ENCODE results near the gene ZCCHC24.

Gene ZCCHC24

DNA sequence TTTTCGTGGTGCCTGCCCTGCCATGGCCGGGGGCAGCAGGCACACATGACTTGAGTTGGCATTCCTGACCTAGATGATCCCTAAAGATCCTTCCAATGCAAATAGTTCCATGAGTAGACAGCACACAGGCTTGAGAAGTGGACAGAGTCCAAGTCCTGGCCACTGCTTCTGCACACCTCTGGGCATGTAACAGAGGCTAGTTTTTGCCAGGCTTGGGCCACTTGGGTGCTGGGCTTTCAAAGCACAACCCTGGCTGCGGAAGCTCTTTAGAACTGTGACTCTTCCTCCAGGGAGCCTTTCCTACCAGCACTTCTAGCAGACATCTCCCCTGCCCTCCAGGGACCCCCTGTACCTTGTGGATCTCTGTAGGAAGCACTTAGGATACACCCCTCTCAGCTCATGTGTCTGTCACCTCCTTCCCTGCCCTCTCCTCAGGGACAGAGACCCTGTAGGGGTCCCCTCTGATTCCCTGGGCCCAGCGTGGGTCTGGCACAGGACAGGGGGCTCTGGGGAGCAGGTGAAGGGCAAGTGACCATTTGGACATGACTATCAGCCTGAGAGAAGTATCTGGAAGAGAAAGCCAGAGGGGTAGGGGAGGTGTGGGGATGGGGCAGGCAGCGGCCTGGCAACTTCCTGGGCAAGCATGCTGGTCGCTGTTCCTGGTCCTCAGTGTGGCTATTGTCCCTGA is 36.2 kb downstream of the ZCCHC24 start:
- TF ChIP-seq, protein P1, sequence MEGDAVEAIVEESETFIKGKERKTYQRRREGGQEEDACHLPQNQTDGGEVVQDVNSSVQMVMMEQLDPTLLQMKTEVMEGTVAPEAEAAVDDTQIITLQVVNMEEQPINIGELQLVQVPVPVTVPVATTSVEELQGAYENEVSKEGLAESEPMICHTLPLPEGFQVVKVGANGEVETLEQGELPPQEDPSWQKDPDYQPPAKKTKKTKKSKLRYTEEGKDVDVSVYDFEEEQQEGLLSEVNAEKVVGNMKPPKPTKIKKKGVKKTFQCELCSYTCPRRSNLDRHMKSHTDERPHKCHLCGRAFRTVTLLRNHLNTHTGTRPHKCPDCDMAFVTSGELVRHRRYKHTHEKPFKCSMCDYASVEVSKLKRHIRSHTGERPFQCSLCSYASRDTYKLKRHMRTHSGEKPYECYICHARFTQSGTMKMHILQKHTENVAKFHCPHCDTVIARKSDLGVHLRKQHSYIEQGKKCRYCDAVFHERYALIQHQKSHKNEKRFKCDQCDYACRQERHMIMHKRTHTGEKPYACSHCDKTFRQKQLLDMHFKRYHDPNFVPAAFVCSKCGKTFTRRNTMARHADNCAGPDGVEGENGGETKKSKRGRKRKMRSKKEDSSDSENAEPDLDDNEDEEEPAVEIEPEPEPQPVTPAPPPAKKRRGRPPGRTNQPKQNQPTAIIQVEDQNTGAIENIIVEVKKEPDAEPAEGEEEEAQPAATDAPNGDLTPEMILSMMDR (conservative IDR thresholded peaks at IDR 0.05; ENCODE audit: control insufficient read depth, insufficient read depth, low read depth, low read length) = no peak
- no peak for DNase-seq (ENCODE audit: low read depth)
- no peak overlapping the region for H3K4me3 ChIP-seq (ENCODE audit: control insufficient read depth, low read depth, low read length)

DNA sequence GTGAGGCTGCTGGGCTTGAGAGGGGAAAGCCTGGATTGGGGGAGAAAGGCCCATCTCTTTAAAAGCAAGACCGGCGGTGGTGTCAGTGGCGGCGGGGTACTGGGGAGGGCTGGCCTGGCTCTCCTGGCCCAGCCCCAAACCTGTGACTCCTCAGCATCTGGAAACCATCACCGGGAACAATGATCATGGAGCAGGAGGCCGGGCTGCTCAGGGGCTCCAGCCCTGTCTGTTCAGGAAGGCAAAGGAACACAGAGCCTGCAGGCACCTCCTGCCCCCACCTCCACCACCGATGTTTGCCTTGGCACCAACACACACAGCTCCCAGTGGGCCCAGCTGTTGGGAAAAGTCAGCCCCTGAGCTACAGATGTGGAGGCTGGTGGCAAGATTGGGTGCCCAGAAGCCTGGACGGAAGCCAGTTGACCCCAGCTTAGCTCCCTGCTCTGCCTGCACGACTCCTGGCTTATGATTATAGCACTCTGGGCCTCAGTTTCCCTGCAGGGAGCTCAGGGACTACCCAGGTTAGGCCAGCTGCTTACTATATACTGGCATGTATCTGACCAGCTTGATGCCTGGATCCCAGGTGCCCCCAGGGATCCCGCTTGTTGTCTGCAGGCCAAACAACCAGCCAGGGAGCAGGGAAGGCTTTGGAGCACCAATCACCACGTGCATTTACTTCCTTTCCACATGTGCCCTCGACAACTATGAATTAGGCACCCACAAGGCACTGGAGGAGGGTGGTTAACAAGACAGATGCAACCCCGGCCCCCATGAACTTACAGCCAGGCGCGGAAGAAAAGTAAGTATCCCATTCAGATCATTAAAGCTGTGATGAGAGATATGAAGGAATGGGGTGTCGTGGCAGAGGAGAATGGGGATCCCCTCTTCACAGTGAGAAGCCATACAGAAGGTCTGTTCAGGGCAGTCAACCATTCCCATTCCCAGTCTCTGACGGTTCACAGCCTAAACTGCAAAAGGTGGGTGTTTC is 37.3 kb downstream of the ZCCHC24 start:
- DNase-seq (ENCODE audit: low read depth) = peak; percentile 90
- TF ChIP-seq, protein P1 (conservative IDR thresholded peaks at IDR 0.05; ENCODE audit: control insufficient read depth, insufficient read depth, low read depth, low read length) = no peak
- H3K4me3 ChIP-seq (ENCODE audit: control insufficient read depth, low read depth, low read length) = no peak overlapping the region

DNA sequence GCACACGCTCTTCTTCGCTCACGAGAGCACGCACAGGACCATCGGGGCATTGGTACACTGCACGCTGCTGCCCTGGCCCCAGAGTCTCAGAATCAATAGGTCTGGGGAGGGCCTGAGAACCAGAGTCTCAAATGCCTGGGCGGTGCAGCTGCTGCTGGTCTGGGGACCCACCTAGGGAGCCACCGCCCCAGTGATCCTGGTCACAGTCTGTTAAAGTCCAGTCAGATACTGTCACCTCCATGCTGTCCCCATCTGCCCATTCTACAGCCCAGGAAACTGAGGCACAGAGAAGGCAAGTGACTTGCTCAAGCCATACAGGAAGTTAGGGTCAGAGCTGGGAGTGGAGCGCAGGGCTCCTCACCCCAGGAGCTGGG is 38.0 kb downstream of the ZCCHC24 start:
- H3K4me3 ChIP-seq (ENCODE audit: control insufficient read depth, low read depth, low read length) = no peak overlapping the region
- TF ChIP-seq, protein P1 (conservative IDR thresholded peaks at IDR 0.05; ENCODE audit: control insufficient read depth, insufficient read depth, low read depth, low read length) = no peak
- DNase-seq (ENCODE audit: low read depth) = no peak

DNA sequence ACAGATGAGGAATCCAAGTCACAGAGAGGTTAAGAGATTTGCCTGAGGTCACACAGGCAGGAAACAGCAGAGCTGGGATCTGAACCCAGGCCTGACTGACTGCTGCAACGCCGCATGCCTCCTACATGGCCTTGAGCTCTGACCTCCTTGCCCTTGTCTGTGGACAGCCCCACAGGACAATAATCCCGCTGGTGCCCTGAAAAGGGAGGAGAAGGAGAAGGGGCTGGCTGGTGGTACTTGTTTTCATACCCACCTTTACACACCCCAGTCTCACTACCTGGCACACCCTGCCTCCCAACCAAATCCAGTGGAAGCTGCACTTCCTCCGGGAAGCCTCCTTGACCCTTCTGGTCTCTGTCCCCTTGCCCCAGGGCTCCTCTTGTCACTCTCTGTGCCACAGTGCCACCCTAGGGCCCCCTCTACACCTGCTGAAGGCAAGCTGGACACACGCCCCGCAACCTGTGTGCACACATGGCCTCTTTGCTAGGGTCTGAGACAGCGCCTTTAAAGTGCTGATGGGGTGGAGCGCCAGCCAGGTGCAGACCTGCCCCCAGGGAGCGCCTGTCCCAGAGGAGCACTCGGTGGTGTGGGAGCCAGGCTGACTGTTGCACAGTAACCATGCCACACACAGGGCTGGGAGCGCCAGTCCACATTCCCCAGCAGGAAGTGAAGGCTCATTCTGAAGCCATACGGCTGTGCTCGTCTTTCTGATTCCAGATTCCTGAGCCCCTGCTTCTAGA is 38.6 kb downstream of the ZCCHC24 start:
- no peak overlapping the region for H3K4me3 ChIP-seq (ENCODE audit: control insufficient read depth, low read depth, low read length)
- TF ChIP-seq, protein P1 (conservative IDR thresholded peaks at IDR 0.05; ENCODE audit: control insufficient read depth, insufficient read depth, low read depth, low read length) = no peak
- DNase-seq (ENCODE audit: low read depth) = no peak

DNA sequence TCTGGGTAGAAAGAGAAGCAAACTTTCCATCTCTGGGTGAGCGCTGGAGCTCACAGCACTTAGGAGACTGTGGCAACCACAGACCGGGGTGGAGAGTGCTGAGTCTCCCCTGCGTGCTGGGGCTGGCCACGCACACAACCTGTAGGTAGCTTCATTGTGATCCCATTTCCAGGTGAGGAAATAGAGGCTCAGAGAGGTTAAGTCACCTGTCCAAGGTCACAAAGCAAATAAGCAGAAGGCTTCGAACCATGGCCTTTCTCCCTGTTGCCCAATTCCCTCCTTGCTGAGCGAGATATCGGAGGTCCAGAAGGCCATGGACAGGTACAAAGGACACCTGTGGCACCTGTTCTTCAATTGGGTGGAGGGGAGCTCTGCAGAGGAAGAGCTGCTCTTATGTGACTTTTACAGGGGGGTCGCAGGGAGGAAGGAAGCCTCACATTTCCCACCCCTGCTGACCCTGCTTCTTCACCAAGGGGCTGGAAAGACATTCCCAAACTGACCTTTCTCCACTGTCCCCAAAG is 39.4 kb downstream of the ZCCHC24 start:
- DNase-seq (ENCODE audit: low read depth) = no peak
- TF ChIP-seq, protein P1 (conservative IDR thresholded peaks at IDR 0.05; ENCODE audit: control insufficient read depth, insufficient read depth, low read depth, low read length) = no peak
- no peak overlapping the region for H3K4me3 ChIP-seq (ENCODE audit: control insufficient read depth, low read depth, low read length)
